Upper lobe of left lung (tissue), 6 donors: ENCODE results near the gene NSMCE1. TPM values are rescaled to one million over a fixed set of nuclear protein-coding genes. Genes with fewer than 3 reads are reported as not detected.
A peak's percentile ranks its signal among the peaks of the same experiment; 100 is the strongest.

Experiments used
- ATAC-seq, 2 donors: fragments of 200-7000 bp; cut with Tn5 transposase; one replicate each; pipeline ENCODE4 v1.9.1; 2022; ENCODE audit warnings: mild to moderate bottlenecking in 2 of 2, moderate library complexity in 2 of 2; ENCODE audit not compliant: low FRiP score in 2 of 2
- DNase-seq, 2 donors: peaks; one replicate each; pipeline ENCODE4 v3.0.0-alpha.2; 2019 to 2020
- H3K27ac ChIP-seq, 4 donors: fragments of 200-600 bp; sonication (generic); one replicate each; pipeline ENCODE4 v1.5.1; 2016 to 2019
- H3K27me3 ChIP-seq, 4 donors: fragments of 200-600 bp; sonication (generic); one replicate each; pipeline ENCODE4 v1.5.1; 2017 to 2019
- H3K36me3 ChIP-seq, 4 donors: fragments of 200-600 bp; sonication (generic); one replicate each; pipeline ENCODE4 v1.5.1; 2016 to 2019
- H3K4me1 ChIP-seq, 4 donors: fragments of 200-600 bp; sonication (generic); one replicate each; pipeline ENCODE4 v1.5.1; 2018 to 2019
- H3K4me3 ChIP-seq, 4 donors: fragments of 200-600 bp; sonication (generic); one replicate each; pipeline ENCODE4 v1.5.1; 2017 to 2019; ENCODE audit warnings: mild to moderate bottlenecking in 2 of 4, moderate library complexity in 1 of 4
- H3K9me3 ChIP-seq, 4 donors: fragments of 200-600 bp; sonication (generic); one replicate each; pipeline ENCODE4 v1.5.1; 2018 to 2019
- EP300 ChIP-seq, 4 donors: sonication (generic); formaldehyde crosslinking; IDR thresholded peaks; one replicate each; pipeline ENCODE4 v1.5.1; 2017; ENCODE audit warnings: antibody characterized with exemption in 4 of 4, control low read depth in 2 of 4
- POLR2A ChIP-seq, 4 donors: fragments of 450-650 bp; IDR thresholded peaks; one replicate each; pipeline ENCODE4 v1.5.1; 2016 to 2017; ENCODE audit warnings: antibody characterized with exemption in 4 of 4, mild to moderate bottlenecking in 2 of 4
- POLR2AphosphoS5 ChIP-seq, 2 donors: sonication (generic); formaldehyde crosslinking; IDR thresholded peaks; one replicate each; pipeline ENCODE4 v1.5.1; 2017; ENCODE audit warnings: antibody characterized with exemption in 2 of 2
- WGBS, 2 donors: methylation state at CpG; one replicate each; pipeline ENCODE4 v1.1.5; 2017 to 2018; 5-methylcytosine and 5-hydroxymethylcytosine counted together
- total RNA-seq, 6 donors: library from RNA; depleted of rRNA in 4 of 6; stranded (reverse); fragments of >200 nt in 4 of 6; gene quantifications; one replicate each; pipeline versions ENCODE4 v1.1.0 to v1.2.1, GENCODE V29; 2016 to 2021
- TF ChIP-seq, protein P1 (sequence below), 6 experiments: fragments of 450-650 bp in 4 of 6; fragments of 200-600 bp in 2 of 6; sonication (generic) in 2 of 6; IDR thresholded peaks; one replicate each; pipeline ENCODE4 v1.5.1; 2016 to 2019; ENCODE audit warnings: antibody characterized with exemption in 6 of 6
- donor health status: DM: no; HTN: no; CAD: no; lungs with moderate emphysema.
- donor health status: DM: no; HTN: yes; CAD: no; lungs with severe emphysema.

The NSMCE1 gene
- total RNA-seq, 6 donors from 2014 or later: 14.7 to 50.6 (median 31.0) TPM

DNA sequence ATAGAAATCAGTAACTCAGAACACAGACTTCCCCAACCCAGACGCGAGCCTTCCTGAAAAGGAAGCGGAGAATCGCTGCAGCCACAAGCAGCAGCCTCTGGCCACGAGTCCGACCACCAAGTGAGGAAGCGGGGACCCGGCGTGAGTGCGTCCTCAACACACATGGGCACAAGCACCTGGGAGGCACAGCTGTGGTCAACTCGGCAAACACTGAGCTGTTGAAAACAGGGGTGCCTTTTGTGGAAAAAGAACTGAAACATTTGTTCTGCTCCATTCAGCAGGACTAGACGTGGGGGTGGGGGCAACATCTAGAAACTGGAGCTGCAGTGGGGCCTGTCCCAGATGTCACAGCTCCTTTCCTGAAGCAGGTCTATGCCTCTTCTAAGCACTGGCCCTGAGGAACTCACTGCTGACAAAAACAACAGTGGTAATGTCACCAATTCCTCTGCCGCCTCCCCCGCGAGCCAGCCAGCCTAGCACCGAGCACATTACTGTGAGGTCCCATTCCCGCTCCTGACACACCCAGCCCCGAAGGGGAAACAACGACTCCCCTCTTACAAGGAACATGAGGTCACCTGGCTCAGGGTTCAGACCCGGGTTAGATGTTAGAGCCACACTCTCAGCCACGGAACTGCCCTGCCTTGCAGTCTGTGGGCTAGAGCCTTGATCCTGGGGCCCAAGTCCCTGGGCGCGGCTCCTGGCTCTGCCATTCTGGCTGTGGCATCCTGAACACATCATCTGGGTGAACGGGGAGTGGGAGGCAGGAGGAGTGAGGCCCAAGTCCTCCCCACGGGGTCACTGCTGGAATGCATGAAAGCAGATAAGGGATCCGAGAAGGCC is 36.3 kb downstream of the NSMCE1 start:
- TF ChIP-seq EP300 (IDR thresholded peaks at IDR 0.05) (no peak), POLR2AphosphoS5 (IDR thresholded peaks at IDR 0.05) (no peak), POLR2A (IDR thresholded peaks at IDR 0.05) (no peak)
- TF ChIP-seq, protein P1, sequence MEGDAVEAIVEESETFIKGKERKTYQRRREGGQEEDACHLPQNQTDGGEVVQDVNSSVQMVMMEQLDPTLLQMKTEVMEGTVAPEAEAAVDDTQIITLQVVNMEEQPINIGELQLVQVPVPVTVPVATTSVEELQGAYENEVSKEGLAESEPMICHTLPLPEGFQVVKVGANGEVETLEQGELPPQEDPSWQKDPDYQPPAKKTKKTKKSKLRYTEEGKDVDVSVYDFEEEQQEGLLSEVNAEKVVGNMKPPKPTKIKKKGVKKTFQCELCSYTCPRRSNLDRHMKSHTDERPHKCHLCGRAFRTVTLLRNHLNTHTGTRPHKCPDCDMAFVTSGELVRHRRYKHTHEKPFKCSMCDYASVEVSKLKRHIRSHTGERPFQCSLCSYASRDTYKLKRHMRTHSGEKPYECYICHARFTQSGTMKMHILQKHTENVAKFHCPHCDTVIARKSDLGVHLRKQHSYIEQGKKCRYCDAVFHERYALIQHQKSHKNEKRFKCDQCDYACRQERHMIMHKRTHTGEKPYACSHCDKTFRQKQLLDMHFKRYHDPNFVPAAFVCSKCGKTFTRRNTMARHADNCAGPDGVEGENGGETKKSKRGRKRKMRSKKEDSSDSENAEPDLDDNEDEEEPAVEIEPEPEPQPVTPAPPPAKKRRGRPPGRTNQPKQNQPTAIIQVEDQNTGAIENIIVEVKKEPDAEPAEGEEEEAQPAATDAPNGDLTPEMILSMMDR (IDR thresholded peaks at IDR 0.05): no peak
- Histone ChIP-seq H3K27ac (peak overlapping the region in 3 of 4 donors; percentile 10 to 95 (median 86)), H3K9me3 (no peaks in the 10 kb centered on the region), H3K4me1 (peaks cover 33 to 58% (median 41%) of the 10 kb centered on the region in 4 donors), H3K27me3 (no peaks in the 10 kb centered on the region), H3K4me3 (no peak overlapping the region), H3K36me3 (peaks cover 0 to 44% (median 21%) of the 10 kb centered on the region in 4 donors)
- ATAC-seq: no peak
- WGBS, 2 donors: 77 to 88% methylated on average over 18 to 26 of the region's 26 CpGs
- DNase-seq: no peak

DNA sequence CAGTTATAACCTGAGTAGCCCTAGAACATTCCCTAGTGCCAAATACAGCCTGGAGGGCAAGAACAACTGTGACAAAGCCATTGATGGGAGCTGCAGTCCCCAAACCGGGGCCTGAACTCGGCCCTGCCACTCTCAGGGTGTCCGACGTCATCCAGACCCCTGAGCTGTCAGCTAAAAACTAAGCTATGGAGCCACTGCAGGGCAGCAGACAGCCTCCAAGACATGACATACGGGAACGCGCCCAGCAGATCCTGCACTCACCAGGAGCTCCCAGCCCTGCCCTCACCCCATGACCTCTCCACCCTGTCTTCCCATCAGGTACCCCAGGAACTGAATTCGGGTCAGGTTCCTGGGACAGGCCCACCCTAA is 36.9 kb downstream of the NSMCE1 start:
- no peak for ATAC-seq
- H3K36me3 ChIP-seq: peaks cover 0 to 45% (median 21%) of the 10 kb centered on the region in 4 donors
- peaks cover 27 to 58% (median 40%) of the 10 kb centered on the region in 4 donors for H3K4me1 ChIP-seq
- 78 to 93% methylated on average over 7 to 8 of the region's 8 CpGs for WGBS, 2 donors
- no peaks in the 10 kb centered on the region for H3K9me3 ChIP-seq
- H3K27ac ChIP-seq: peak overlapping the region in 1 of 4 donors; percentile 86
- TF ChIP-seq POLR2AphosphoS5 (IDR thresholded peaks at IDR 0.05): no peak
- no peak for TF ChIP-seq POLR2A (IDR thresholded peaks at IDR 0.05)
- TF ChIP-seq, protein P1 (IDR thresholded peaks at IDR 0.05): no peak
- no peak for TF ChIP-seq EP300 (IDR thresholded peaks at IDR 0.05)
- no peaks in the 10 kb centered on the region for H3K27me3 ChIP-seq
- H3K4me3 ChIP-seq: no peak overlapping the region
- DNase-seq: no peak

DNA sequence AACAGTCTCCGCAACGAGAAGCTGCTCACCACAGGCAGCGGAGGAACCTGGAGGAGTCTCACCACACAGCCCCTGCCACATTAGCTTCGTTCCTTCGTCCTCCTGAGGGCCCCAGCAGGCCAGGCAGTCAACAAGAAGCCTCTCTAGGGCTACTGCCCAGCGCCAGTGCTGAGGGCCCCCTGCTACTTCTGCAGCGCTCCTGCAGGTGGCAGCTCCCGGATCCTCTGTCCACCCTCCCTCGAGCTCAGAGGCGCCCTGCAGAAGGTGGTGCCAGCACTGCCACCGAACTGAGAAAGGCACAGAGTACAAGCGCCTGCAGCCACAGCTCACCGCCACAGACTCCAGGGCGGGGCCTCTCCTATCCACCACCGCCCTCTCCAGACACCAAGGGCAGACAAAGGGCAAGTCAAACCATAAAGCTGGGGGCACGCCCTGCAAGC is 38.0 kb downstream of the NSMCE1 start:
- H3K27ac ChIP-seq: peak overlapping the region in 1 of 4 donors; percentile 17
- TF ChIP-seq POLR2A (IDR thresholded peaks at IDR 0.05): no peak
- TF ChIP-seq, protein P1 (IDR thresholded peaks at IDR 0.05): peak in 2 of 6 experiments; percentile 17 to 26
- no peak for TF ChIP-seq POLR2AphosphoS5 (IDR thresholded peaks at IDR 0.05)

DNA sequence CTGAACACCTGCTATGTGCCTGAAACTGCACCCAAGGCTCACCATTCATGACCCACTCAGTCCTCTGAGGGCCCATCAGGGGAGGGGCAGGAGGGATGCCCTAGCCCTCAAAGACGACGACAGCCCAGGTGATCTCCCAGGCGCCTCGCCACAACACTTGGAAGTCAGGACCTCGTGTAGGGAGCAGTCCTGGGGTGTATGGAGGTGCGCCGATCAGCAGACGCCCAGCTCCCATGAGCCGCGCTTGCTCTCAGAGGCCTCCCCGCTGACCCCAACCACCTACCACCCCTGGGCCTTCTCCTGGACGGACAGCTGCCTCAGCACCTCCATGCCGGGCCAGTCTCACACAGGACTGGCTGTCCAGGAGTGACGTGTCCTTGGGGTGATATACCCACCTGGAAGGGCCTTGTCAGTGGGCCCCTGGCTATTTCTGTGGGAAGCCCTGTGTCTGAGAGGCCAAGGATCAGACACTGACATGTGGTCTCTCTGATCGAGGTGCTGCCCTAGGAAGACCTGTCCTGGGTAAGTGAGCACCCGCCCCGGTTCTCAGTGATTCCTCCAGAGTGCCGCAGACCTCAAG is 38.6 kb downstream of the NSMCE1 start:
- H3K4me1 ChIP-seq: peaks cover 10 to 41% (median 25%) of the 10 kb centered on the region in 4 donors
- TF ChIP-seq, protein P1 (IDR thresholded peaks at IDR 0.05): no peak
- no peak for TF ChIP-seq POLR2A (IDR thresholded peaks at IDR 0.05)
- TF ChIP-seq EP300 (IDR thresholded peaks at IDR 0.05): no peak
- TF ChIP-seq POLR2AphosphoS5 (IDR thresholded peaks at IDR 0.05): no peak
- no peak overlapping the region for H3K4me3 ChIP-seq
- no peaks in the 10 kb centered on the region for H3K27me3 ChIP-seq
- H3K27ac ChIP-seq: peak overlapping the region in 1 of 4 donors; percentile 17
- H3K9me3 ChIP-seq: no peaks in the 10 kb centered on the region
- peaks cover 0 to 60% (median 25%) of the 10 kb centered on the region in 4 donors for H3K36me3 ChIP-seq
- ATAC-seq (no peak), DNase-seq (no peak)
- WGBS, 2 donors: 98 to 100% methylated on average over 9 to 15 of the region's 18 CpGs

More for the DNA sequence above, 38.0 kb downstream of the NSMCE1 start:
- peaks cover 16 to 47% (median 29%) of the 10 kb centered on the region in 4 donors for H3K4me1 ChIP-seq
- H3K36me3 ChIP-seq: peaks cover 0 to 54% (median 22%) of the 10 kb centered on the region in 4 donors
- no peak for DNase-seq
- WGBS, 2 donors: 88 to 92% methylated on average over 11 to 12 of the region's 16 CpGs
- no peaks in the 10 kb centered on the region for H3K9me3 ChIP-seq
- no peaks in the 10 kb centered on the region for H3K27me3 ChIP-seq
- H3K4me3 ChIP-seq: no peak overlapping the region
- no peak for ATAC-seq
